ENCODE measurements around the gene KIF13A. TPM values are rescaled to one million over a fixed set of nuclear protein-coding genes. Genes with fewer than 3 reads are reported as not detected.
"Not testable (repeated sequence)": the region's sequence is repeated elsewhere in the genome, so short reads cannot be mapped to it uniquely, and the experiment has no call there.

Gene KIF13A
- total RNA-seq, 1 experiment from 2014 or later, result 12.7 TPM

DNA sequence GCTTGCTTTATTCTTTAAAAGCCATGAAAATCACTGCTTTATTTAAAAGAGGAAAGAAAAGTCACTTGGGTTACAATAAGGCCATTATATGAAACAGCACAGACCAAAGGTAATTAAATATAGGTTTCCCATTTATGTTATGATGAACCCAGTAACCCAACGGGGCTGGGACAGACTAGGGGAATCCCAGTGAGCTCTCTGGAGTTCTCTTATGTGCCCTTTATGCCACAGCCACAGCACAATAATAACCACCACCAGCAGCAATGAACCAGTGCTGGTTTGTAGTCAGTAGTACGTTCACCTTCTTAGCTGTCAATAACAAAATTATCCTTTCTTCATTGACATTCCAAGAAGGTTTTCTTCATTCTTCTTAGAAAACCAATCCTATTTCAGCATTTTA lies 87.4 kb downstream of the KIF13A start:
- no peak for DNase-seq (ENCODE audit: low spot score)

- DNase-seq (ENCODE audit: low spot score), result no peak
Observed at GRCh38 chr6:17899491-17899890, 87.9 kb downstream of the KIF13A start.

DNA sequence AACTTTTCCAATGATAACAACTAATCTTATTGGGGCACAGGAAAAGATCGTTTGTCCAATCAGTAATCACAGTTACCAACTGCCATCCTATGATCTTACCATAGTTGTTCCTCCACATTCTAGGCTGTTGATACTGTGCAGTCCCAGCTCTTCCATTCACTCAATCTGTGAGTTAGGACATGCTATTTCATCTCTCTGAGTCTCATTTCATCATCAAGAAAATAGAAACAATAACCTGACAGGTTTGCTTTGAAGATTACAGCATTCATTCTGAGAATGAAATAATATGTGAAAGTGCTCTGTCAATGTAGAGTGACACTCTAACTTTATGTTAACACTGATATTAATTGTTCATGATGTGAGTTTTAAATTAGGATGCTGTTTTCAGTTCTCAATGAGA lies 89.8 kb downstream of the KIF13A start:
- DNase-seq (ENCODE audit: low spot score), result no peak

DNA sequence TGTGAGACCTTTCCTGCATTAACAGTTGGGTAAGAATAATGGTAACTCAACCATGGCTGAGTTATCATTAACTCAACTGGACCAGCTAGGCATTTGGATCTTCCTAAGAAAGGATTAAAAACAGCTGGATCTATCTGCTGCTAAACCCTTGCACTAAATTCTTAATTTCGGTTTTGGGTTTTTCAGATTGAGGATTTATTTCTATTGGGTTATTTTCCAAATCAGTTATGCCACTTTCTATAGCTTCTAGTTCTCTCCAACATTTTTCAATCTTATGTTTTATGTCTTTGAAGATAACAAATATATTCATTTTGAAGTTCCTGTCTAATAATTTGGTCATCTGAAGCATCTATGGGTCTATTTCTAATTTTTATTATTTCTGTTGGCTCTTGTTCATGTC lies 92.5 kb downstream of the KIF13A start:
- DNase-seq (ENCODE audit: low spot score), result no peak

GRCh38 chr6:17894191-17894590 lies 93.2 kb downstream of the KIF13A start:
- no peak for DNase-seq (ENCODE audit: low spot score)

- DNase-seq (ENCODE audit: low spot score), result no peak
Observed at GRCh38 chr6:17892097-17892686, 95.2 kb downstream of the KIF13A start.

- no peak for DNase-seq (ENCODE audit: low spot score)
Observed at GRCh38 chr6:17890309-17890708, 97.1 kb downstream of the KIF13A start.

DNA sequence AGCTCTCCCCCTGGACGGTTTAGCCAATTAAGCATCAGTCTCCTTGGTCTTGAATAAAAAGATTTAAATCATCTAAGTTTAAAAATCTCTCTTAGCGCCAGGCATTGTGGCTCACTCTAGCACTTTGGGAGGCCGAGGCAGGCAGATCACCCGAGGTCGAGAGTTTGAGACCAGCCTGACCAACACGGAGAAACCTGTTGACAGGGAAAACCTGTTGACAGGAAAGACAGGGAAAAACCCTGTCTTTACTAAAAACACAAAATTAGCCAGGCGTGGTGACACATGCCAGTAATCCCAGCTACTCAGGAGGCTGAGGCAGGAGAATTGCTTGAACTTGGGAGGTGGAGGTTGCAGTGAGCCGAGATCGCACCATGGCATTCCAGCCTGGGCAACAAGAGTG lies 97.7 kb downstream of the KIF13A start:
- DNase-seq (ENCODE audit: low spot score), result not testable (repeated sequence)

DNA sequence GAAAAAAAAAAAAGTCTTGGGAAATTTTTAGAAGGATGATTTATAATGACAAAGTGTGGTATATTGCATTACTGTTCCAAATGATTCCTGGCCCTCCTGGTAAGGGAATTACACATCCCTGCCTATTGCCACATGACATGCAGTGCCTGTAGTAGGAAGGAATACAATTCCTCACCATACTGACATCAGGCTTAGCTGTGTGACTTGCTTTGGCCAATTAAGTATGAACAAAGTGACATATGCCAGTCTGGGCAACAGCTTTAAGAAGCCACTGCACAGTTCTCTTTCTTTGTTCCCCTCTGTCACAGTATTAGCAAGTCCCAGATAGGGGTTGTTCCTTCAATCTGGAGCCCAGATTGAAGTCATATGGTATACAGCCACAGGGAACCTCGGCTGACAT lies 100.5 kb downstream of the KIF13A start:
- no peak for DNase-seq (ENCODE audit: low spot score)

GRCh38 chr6:17885889-17886576 lies 101.4 kb downstream of the KIF13A start:
- no peak for DNase-seq (ENCODE audit: low spot score)

DNA sequence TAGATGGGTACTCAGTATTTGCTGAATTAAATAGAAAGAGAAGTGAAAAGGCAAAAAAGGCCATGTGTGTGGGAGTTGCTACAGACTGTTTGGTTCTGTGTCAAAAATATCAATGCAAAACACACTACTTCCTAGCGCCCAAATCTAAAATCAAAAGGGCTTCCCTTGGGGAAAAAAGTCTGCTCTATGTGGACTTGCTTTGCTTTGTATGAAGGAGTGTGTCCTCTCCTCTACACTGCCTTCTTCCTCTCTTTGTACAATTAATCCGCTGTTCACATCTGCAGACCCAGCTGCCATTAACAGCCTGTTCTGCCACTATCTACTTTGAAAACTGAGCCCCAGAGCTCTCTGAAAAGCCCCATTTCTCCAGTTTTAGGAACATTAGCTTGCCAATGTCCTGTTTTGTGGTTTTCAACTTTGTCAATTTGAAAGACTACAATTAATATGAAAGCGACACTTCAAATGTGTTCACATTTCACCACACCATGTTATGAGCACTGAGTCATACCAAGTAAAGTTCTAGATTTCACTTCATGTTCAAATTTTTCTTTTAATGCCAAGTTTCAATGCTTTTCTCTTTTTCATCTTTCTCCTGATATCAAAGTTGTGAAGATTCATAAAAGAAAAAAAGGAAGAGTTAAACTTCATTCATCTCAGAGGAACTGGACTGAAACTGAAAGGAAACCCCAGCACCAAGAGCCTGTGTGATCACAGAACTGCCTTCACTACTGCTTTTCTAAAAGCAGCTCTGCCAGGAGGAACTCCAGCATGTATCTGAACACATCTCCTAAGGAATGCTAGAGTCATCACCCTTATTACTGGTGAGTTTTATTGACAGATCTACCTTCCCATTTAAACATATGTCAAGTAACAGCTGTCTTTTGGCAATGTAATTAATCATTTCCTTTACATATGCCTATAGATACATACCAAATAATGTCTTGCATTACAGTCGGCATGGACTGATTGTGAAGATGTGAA lies 102.6 kb downstream of the KIF13A start:
- DNase-seq (ENCODE audit: low spot score), result no peak

- DNase-seq (ENCODE audit: low spot score), result no peak
Observed at GRCh38 chr6:17883665-17884497, 103.6 kb downstream of the KIF13A start.

DNA sequence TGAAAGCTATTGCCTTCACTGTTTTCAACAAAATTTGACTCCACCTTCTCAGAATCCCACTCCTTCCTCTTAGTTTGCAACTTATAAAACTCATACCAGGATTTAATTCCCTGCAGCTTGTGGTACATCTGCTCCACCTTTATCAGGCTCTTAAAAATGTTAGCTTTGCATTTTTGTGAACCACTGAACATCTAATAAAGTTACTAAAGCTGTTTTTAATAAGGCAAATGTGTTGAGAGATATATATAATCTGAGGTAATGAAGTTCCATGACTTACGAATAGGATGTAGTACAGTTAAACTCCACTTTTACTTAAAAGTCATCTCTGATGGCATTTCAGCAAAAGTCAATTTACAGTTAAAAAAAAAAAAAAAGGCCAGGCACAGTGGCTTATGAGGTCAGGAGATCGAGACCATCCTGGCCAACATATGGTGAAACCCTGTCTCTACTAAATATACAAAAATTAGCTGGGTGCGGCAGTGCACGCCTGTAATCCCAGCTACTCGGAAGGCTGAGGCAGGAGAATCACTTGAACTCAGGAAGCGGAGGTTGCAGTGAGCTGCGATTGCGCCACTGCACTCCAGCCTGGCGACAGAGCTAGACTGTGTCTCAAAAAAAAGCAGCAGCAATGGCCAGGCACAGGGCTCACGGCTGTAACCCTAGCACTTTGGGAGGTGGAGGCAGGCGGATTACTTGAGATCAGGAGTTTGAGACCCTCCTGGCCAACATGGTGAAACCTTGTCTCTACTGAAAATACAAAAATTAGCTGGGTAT lies 106.2 kb downstream of the KIF13A start:
- no peak for DNase-seq (ENCODE audit: low spot score)

DNA sequence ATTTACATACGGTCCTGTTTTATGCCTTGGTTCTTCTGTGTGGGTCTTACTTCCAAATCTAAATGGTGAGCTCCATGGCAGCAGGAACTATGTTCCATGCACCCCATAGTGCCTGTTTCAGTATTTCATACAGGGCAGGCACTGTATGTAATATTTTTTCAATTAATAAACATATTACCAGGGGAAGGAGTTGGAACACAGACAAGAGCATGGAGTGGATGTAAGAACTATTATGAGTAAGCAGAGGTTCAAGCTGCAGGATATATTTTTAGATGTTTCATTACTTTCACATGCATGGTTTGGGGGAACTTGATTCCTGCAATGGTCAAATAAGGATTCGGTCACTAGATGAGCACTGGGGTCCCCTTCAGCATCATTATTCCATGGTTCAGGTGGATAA lies 108.3 kb downstream of the KIF13A start:
- no peak for DNase-seq (ENCODE audit: low spot score)

GRCh38 chr6:17878734-17879133 lies 108.7 kb downstream of the KIF13A start:
- DNase-seq (ENCODE audit: low spot score), result no peak

- no peak for DNase-seq (ENCODE audit: low spot score)
Observed at GRCh38 chr6:17877895-17878440, 109.5 kb downstream of the KIF13A start.

GRCh38 chr6:17877196-17877894 lies 110.1 kb downstream of the KIF13A start:
- DNase-seq (ENCODE audit: low spot score), result no peak

GRCh38 chr6:17874753-17875152 lies 112.7 kb downstream of the KIF13A start:
- no peak for DNase-seq (ENCODE audit: low spot score)

GRCh38 chr6:17872908-17873307 lies 114.5 kb downstream of the KIF13A start:
- no peak for DNase-seq (ENCODE audit: low spot score)

DNA sequence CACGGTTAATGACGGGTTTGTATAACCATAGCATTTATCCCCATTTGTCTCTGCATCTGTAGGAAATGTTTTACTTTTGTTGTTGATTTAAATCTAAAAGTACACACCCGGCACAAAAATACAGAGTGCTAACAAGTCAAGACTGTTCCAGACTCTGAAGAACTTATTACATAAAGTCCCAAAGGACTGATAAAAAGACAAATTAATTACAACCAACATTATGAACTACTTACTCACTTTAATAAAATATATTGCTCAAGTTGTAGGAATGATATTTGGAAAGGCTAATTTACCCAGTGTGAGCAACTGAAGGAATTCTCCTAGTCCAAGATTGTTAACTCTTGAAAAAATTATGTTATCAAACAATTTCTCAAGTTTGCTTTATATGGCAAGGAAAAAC lies 115.6 kb downstream of the KIF13A start:
- no peak for DNase-seq (ENCODE audit: low spot score)

Measured in H4 (cell line).